A549 (cell line): ENCODE measurements around the gene MATR3. TPM values are rescaled to one million over a fixed set of nuclear protein-coding genes. Genes with fewer than 3 reads are reported as not detected.

ENCODE experiments used
- ATAC-seq, 2 experiments: fragments of 200-7000 bp in 1 of 2; fragments of >200 bp in 1 of 2; cut with Nextera tagmentation in 1 of 2; cut with Tn5 transposase in 1 of 2; 3 replicates each; pipeline versions ENCODE4 v1.8.0 to v1.9.1; 2018 to 2020; ENCODE audit warnings: mild to moderate bottlenecking in 1 of 2, moderate library complexity in 1 of 2
- CTCF ChIA-PET: fragments of 300-600 bp; sonication (Branson Sonifier 250); formaldehyde crosslinking; extraction: SDS; loops from one replicate; lab custom pipeline; 2021; ENCODE audit warnings: antibody characterized with exemption, inconsistent platforms; lab: Yijun Ruan, JAX
- POLR2A ChIA-PET: fragments of 350-600 bp; formaldehyde crosslinking; extraction: SDS; loops from one replicate; lab custom pipeline; 2021; ENCODE audit warnings: antibody characterized with exemption, inconsistent platforms; lab: Yijun Ruan, JAX
- DNase-seq, 2 experiments: peaks; one replicate each; pipeline versions ENCODE4 v3.0.0 to v3.0.0-alpha.2; 2011 to 2016; ENCODE audit warnings: low read depth in 1 of 2, low spot score in 1 of 2
- FAIRE-seq: peaks from 2 replicates; lab custom pipeline; 2011; peaks lifted over from hg19 to GRCh38; lab: Jason Lieb, UNC
- H3K27ac ChIP-seq, 2 experiments: fragments of >200 bp; sonication (Bioruptor Twin); formaldehyde crosslinking; 3 replicates each; pipeline ENCODE4 v1.5.1; 2016 to 2017
- H3K4me1 ChIP-seq: fragments of >200 bp; sonication (Bioruptor Twin); formaldehyde crosslinking; 3 replicates; pipeline ENCODE4 v1.6.1; 2016
- H3K4me2 ChIP-seq: fragments of >200 bp; sonication (Bioruptor Twin); formaldehyde crosslinking; 3 replicates; pipeline ENCODE4 v1.6.1; 2016
- H3K4me3 ChIP-seq: fragments of >200 bp; sonication (Bioruptor Twin); formaldehyde crosslinking; 3 replicates; pipeline ENCODE4 v1.5.1; 2016
- H3K9me3 ChIP-seq: fragments of >200 bp; sonication (Bioruptor Twin); formaldehyde crosslinking; 3 replicates; pipeline ENCODE4 v1.6.1; 2016
- ATOH8 ChIP-seq: fragments of 250-450 bp; sonication (Bioruptor Pico); IDR thresholded peaks from 2 replicates; pipeline ENCODE4 v1.5.0; 2020; ENCODE audit warnings: low read depth, mild to moderate bottlenecking, moderate library complexity
- BCL3 ChIP-seq: fragments of >200 bp; sonication (Bioruptor Twin); formaldehyde crosslinking; IDR thresholded peaks from 3 replicates; pipeline ENCODE4 v1.6.1; 2016
- BHLHE40 ChIP-seq: IDR thresholded peaks from 2 replicates; pipeline ENCODE4 v1.6.1; 2012; ENCODE audit warnings: low read depth, low read length, inconsistent platforms
- CBX8 ChIP-seq: fragments of 200-600 bp; sonication (generic); IDR thresholded peaks from 2 replicates; pipeline ENCODE4 v1.6.1; 2016
- CHD2 ChIP-seq: fragments of 150-350 bp; IDR thresholded peaks from 2 replicates; pipeline ENCODE4 v1.6.1; 2014; ENCODE audit warnings: low read length; ENCODE audit not compliant: partially characterized antibody
- EHF ChIP-seq: fragments of 250-450 bp; sonication (Bioruptor Pico); IDR thresholded peaks from 2 replicates; pipeline ENCODE4 v1.5.0; 2020; ENCODE audit warnings: mild to moderate bottlenecking
- EHMT2 ChIP-seq: fragments of 200-600 bp; sonication (generic); IDR thresholded peaks from 2 replicates; pipeline ENCODE4 v1.6.1; 2016; ENCODE audit warnings: antibody characterized with exemption, low read depth, mild to moderate bottlenecking, moderate library complexity
- EP300 ChIP-seq, 2 experiments: fragments of >200 bp; sonication (Bioruptor Twin); formaldehyde crosslinking; IDR thresholded peaks; 2 replicates in 1 of 2; 3 replicates in 1 of 2; pipeline ENCODE4 v1.6.1; 2016 to 2017
- FOSB ChIP-seq: fragments of 250-450 bp; sonication (Bioruptor Pico); IDR thresholded peaks from 2 replicates; pipeline ENCODE4 v1.5.0; 2020; ENCODE audit warnings: mild to moderate bottlenecking, moderate library complexity
- FOSL2 ChIP-seq, 2 experiments: fragments of 450-650 bp in 1 of 2; fragments of >200 bp in 1 of 2; sonication (Bioruptor Twin) in 1 of 2; formaldehyde crosslinking; IDR thresholded peaks; 2 replicates each; pipeline versions ENCODE4 v1.5.0 to v1.6.1; 2016 to 2020; ENCODE audit warnings: mild to moderate bottlenecking in 1 of 2, moderate library complexity in 1 of 2
- FOXS1 ChIP-seq: fragments of 250-450 bp; sonication (Bioruptor Pico); IDR thresholded peaks from 2 replicates; pipeline ENCODE4 v1.5.0; 2020; ENCODE audit warnings: mild to moderate bottlenecking, moderate library complexity
- GATA3 ChIP-seq: IDR thresholded peaks from 2 replicates; pipeline ENCODE4 v1.6.1; 2012; ENCODE audit warnings: borderline replicate concordance
- HDAC2 ChIP-seq: fragments of 200-600 bp; sonication (generic); IDR thresholded peaks from 2 replicates; pipeline ENCODE4 v1.6.1; 2016
- HES2 ChIP-seq: fragments of >200 bp; sonication (Bioruptor Twin); formaldehyde crosslinking; IDR thresholded peaks from 2 replicates; pipeline ENCODE4 v1.6.1; 2016
- HMGXB4 ChIP-seq: fragments of 250-450 bp; sonication (Bioruptor Pico); IDR thresholded peaks from 2 replicates; pipeline ENCODE4 v1.5.0; 2021; ENCODE audit warnings: mild to moderate bottlenecking, moderate library complexity, borderline replicate concordance
- HOXB13 ChIP-seq: fragments of 250-450 bp; sonication (Bioruptor Pico); IDR thresholded peaks from 2 replicates; pipeline ENCODE4 v1.5.0; 2020; ENCODE audit warnings: low read depth, mild to moderate bottlenecking, moderate library complexity
- JUN ChIP-seq, 2 experiments: fragments of >200 bp; sonication (Bioruptor Twin); formaldehyde crosslinking; IDR thresholded peaks; 2 replicates in 1 of 2; 3 replicates in 1 of 2; pipeline ENCODE4 v1.6.1; 2016 to 2017
- KDM1A ChIP-seq: fragments of 200-600 bp; sonication (generic); IDR thresholded peaks from 2 replicates; pipeline ENCODE4 v1.6.1; 2016; ENCODE audit warnings: low read depth, mild to moderate bottlenecking
- KDM5A ChIP-seq: fragments of 200-600 bp; sonication (generic); IDR thresholded peaks from 2 replicates; pipeline ENCODE4 v1.6.1; 2016; ENCODE audit warnings: antibody characterized with exemption, mild to moderate bottlenecking
- PBX3 ChIP-seq: IDR thresholded peaks from 2 replicates; pipeline ENCODE4 v1.6.1; 2012
- PHF8 ChIP-seq: fragments of 200-600 bp; sonication (generic); IDR thresholded peaks from 2 replicates; pipeline ENCODE4 v1.6.1; 2016; ENCODE audit warnings: low read depth, mild to moderate bottlenecking, antibody characterized with exemption, moderate library complexity, borderline replicate concordance
- POLR2AphosphoS2 ChIP-seq: conservative IDR thresholded peaks from 2 replicates; pipeline ENCODE4 v1.6.1; 2012; ENCODE audit warnings: low read length, improper control_type of control experiment, inconsistent platforms
- RCOR1 ChIP-seq: fragments of 150-350 bp; IDR thresholded peaks from 2 replicates; pipeline ENCODE4 v1.6.1; 2014; ENCODE audit warnings: antibody characterized with exemption, low read length, low read depth
- RNF2 ChIP-seq: fragments of 200-600 bp; sonication (generic); IDR thresholded peaks from 2 replicates; pipeline ENCODE4 v1.6.1; 2016; ENCODE audit warnings: low read depth, mild to moderate bottlenecking, antibody characterized with exemption, moderate library complexity, borderline replicate concordance
- SMC3 ChIP-seq: fragments of >200 bp; sonication (Bioruptor Twin); formaldehyde crosslinking; IDR thresholded peaks from 3 replicates; pipeline ENCODE4 v1.6.1; 2018; ENCODE audit warnings: inconsistent platforms
- TP53 ChIP-seq: fragments of 250-450 bp; sonication (Bioruptor Pico); IDR thresholded peaks from 2 replicates; pipeline ENCODE4 v1.5.0; 2021; ENCODE audit warnings: mild to moderate bottlenecking, moderate library complexity
- ZFP36 ChIP-seq: fragments of 450-650 bp; IDR thresholded peaks from 2 replicates; pipeline ENCODE4 v1.6.1; 2014; ENCODE audit warnings: borderline replicate concordance; ENCODE audit not compliant: partially characterized antibody
- WGBS: methylation state at CpG from one replicate; pipeline ENCODE4 v1.1.6; 2017; ENCODE audit errors: missing lambda C conversion rate; 5-methylcytosine and 5-hydroxymethylcytosine counted together
- polyA plus RNA-seq, 4 experiments: library from polyadenylated mRNA; depleted of rRNA in 3 of 4; stranded (reverse); fragments of >200 nt; fragmentation: RNase III in 1 of 4; extraction: RNeasy Plus Mini Kit Qiagen cat#74134 plus additional on column Dnase treatment in 1 of 4; gene quantifications; 2 replicates in 3 of 4; 3 replicates in 1 of 4; pipeline ENCODE4 v1.2.3, GENCODE V29; 2011 to 2017
- TF ChIP-seq, protein P1 (sequence below): fragments of 150-350 bp; IDR thresholded peaks from 2 replicates; pipeline ENCODE4 v1.6.1; 2014; ENCODE audit warnings: low read depth, mild to moderate bottlenecking, low read length

The MATR3 gene
- polyA plus RNA-seq, 2 of the 4 experiments (the other 2 are of a cell fraction) = 178 to 189 TPM

GRCh38 chr5:139294374-139295165 is 1.0 kb downstream of the MATR3 start (continued):
- no peak for TF ChIP-seq CHD2
- no peak for TF ChIP-seq PBX3
- TF ChIP-seq EHMT2 = no peak
- TF ChIP-seq HES2 = no peak
- no peak for TF ChIP-seq ATOH8
- no peak for TF ChIP-seq RNF2
- no peak for TF ChIP-seq ZFP36
- no peak for TF ChIP-seq HDAC2
- no peak for TF ChIP-seq KDM1A
- no peak for TF ChIP-seq FOXS1 (CRISPR knock-in tag)
- TF ChIP-seq BHLHE40 = no peak

DNA sequence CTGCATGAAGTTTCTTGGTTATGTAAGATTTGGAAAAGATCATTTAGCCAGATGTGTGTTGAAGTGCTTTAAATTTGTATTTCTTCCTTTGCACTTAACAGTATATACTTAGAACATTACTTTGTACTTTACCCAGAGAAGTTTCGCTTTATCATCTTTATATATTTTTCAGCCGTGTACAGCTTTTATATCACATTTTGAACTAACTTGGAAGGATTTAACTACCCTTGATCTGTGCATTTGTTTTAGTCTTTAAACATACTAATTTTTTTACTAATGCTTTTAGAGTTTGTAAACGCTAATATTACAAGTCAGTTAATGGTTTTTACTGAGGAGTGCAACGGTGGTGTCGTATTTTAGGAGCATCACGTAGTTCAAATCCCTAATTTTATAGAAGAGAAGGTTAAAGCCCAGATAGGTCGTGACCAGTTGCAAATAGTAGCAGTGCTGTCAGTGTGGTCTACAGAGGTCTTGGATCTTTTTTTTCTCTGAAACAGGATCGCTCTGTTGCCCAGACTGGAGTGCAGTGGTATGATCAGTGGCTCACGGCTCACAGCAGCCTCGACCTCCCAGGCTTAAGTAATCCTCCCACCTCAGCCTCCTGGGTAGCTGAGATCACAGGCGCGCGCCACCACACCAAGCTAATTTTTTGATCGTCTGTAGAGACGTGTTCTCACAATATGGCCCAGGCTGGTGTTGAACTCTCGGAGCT is 2.0 kb downstream of the MATR3 start:
- POLR2A ChIA-PET = interaction anchor here (1.3 to 2.5 kb wide), 2 partner anchors 10 to 22 kb away, joined by 3 to 18 read pairs; no protein-coding TSS in a partner anchor
- ATAC-seq (no peak), FAIRE-seq (no peak), DNase-seq (no peak)
- H3K4me1 ChIP-seq = peaks cover 49% of the 10 kb centered on the region
- H3K27ac ChIP-seq = peak overlapping the region in 1 of 2 experiments; percentile 98; a peak in 3 of 6 replicates
- H3K4me2 ChIP-seq = peak overlapping the region; percentile 91
- 58% methylated on average over 16 of the region's 16 CpGs for WGBS
- TF ChIP-seq GATA3 (no peak), CBX8 (no peak), FOSB (CRISPR knock-in tag) (no peak), PHF8 (no peak), HDAC2 (no peak), EHF (CRISPR knock-in tag) (no peak), FOSL2 (IDR thresholded peaks at IDR 0.05) (no peak), FOSL2 (CRISPR knock-in tag; IDR thresholded peaks at IDR 0.05) (no peak), HOXB13 (CRISPR knock-in tag) (no peak), EP300 (IDR thresholded peaks at IDR 0.05) (no peak), POLR2AphosphoS2 (no peak), KDM5A (no peak), RCOR1 (no peak), TP53 (CRISPR knock-in tag) (no peak), SMC3 (no peak), JUN (IDR thresholded peaks at IDR 0.05) (no peak), BCL3 (no peak), HMGXB4 (CRISPR knock-in tag) (no peak)
- TF ChIP-seq, protein P1, sequence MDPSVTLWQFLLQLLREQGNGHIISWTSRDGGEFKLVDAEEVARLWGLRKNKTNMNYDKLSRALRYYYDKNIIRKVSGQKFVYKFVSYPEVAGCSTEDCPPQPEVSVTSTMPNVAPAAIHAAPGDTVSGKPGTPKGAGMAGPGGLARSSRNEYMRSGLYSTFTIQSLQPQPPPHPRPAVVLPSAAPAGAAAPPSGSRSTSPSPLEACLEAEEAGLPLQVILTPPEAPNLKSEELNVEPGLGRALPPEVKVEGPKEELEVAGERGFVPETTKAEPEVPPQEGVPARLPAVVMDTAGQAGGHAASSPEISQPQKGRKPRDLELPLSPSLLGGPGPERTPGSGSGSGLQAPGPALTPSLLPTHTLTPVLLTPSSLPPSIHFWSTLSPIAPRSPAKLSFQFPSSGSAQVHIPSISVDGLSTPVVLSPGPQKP = no peak
- CTCF ChIA-PET = interaction anchor here (1.4 kb wide), 1 partner anchor 17 kb away, joined by 3 read pairs; no protein-coding TSS in a partner anchor
- no peaks in the 10 kb centered on the region for H3K9me3 ChIP-seq
- H3K4me3 ChIP-seq = peak overlapping the region; percentile 66
